SK-N-SH (cell line): ENCODE results near the gene ERMARD.

Experiments used
- FOXM1 ChIP-seq: IDR thresholded peaks from 2 replicates; pipeline ENCODE4 v1.4.0; 2012; ENCODE audit warnings: low read depth, mild to moderate bottlenecking
- ZBTB33 ChIP-seq: IDR thresholded peaks from 2 replicates; pipeline ENCODE4 v1.4.0; 2012; ENCODE audit warnings: low read depth, borderline replicate concordance
- TF ChIP-seq, protein P1 (sequence below): fragments of 200-600 bp; sonication (generic); IDR thresholded peaks from 2 replicates; pipeline ENCODE4 v1.6.1; 2017; ENCODE audit warnings: antibody characterized with exemption, mild to moderate bottlenecking, moderate library complexity

GRCh38 chr6:169800668-169801395 lies 49.4 kb downstream of the ERMARD start:
- TF ChIP-seq, protein P1, sequence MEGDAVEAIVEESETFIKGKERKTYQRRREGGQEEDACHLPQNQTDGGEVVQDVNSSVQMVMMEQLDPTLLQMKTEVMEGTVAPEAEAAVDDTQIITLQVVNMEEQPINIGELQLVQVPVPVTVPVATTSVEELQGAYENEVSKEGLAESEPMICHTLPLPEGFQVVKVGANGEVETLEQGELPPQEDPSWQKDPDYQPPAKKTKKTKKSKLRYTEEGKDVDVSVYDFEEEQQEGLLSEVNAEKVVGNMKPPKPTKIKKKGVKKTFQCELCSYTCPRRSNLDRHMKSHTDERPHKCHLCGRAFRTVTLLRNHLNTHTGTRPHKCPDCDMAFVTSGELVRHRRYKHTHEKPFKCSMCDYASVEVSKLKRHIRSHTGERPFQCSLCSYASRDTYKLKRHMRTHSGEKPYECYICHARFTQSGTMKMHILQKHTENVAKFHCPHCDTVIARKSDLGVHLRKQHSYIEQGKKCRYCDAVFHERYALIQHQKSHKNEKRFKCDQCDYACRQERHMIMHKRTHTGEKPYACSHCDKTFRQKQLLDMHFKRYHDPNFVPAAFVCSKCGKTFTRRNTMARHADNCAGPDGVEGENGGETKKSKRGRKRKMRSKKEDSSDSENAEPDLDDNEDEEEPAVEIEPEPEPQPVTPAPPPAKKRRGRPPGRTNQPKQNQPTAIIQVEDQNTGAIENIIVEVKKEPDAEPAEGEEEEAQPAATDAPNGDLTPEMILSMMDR, result no peak
- TF ChIP-seq ZBTB33 (no peak), FOXM1 (no peak)
